ENCODE results near the gene EPHA10. TPM values are rescaled to one million over a fixed set of nuclear protein-coding genes. Genes with fewer than 3 reads are reported as not detected.

EPHA10 gene
- polyA plus RNA-seq, 1 experiment, result not detected

DNA sequence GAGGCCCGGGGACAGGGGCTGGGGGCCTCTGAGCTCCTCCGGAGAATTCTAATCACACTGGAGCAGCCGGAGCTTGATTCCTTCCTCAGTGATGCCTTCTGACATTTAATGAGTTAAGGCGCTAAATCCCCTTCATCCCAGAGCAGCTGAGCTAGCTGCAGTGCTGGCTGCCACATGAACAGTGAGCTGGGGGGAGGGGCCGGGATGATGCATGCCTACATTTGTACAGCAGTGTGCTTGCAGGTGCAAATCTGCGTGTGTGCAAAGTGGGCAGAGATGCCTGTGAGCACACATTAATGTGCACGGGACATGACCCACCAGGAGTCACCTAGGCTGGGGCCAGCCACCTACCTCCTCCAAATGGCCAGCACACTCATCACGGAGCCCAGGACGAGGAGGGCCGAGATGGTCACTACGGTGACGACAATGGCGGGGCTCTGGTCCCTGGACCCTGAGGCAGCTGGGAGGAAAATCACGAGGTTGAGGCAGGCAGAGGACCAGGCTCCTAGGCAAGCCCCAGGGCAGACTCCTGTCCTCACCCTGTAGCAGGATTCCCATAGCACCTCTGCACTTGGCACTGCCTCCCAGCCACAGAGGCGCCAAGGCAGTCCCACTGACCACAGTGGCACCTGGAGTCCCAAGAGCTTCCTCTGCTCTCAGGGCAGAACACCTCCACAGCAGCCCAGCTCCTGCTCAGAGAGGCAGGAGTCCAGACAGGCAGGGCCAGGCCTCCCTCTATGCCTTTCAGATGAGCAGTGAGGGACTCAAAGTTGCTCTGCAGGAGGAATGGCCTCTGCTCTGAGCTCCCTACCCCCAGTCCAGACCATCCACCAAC, 38.0 kb downstream of the EPHA10 start:
- Histone ChIP-seq H3K4me3 (ENCODE audit: low read depth, low read length) (no peak overlapping the region), H3K27ac (ENCODE audit: low read depth, low read length) (no peak overlapping the region), H3K27me3 (ENCODE audit: control insufficient read depth, insufficient read depth, low read length) (peaks cover 28% of the 10 kb centered on the region), H3K9me3 (ENCODE audit: control insufficient read depth, insufficient read depth, low read length) (no peaks in the 10 kb centered on the region)
- ChIA-PET CTCF (interaction anchor here (0.5 kb wide), 1 partner anchor 69 kb away, joined by 3 read pairs; no protein-coding TSS in a partner anchor), POLR2A (no interaction called here)
- no peak for DNase-seq (ENCODE audit: low read depth, low spot score)
- TF ChIP-seq, protein P1, sequence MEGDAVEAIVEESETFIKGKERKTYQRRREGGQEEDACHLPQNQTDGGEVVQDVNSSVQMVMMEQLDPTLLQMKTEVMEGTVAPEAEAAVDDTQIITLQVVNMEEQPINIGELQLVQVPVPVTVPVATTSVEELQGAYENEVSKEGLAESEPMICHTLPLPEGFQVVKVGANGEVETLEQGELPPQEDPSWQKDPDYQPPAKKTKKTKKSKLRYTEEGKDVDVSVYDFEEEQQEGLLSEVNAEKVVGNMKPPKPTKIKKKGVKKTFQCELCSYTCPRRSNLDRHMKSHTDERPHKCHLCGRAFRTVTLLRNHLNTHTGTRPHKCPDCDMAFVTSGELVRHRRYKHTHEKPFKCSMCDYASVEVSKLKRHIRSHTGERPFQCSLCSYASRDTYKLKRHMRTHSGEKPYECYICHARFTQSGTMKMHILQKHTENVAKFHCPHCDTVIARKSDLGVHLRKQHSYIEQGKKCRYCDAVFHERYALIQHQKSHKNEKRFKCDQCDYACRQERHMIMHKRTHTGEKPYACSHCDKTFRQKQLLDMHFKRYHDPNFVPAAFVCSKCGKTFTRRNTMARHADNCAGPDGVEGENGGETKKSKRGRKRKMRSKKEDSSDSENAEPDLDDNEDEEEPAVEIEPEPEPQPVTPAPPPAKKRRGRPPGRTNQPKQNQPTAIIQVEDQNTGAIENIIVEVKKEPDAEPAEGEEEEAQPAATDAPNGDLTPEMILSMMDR (IDR thresholded peaks at IDR 0.05; ENCODE audit: low read depth, low read length), result no peak

DNA sequence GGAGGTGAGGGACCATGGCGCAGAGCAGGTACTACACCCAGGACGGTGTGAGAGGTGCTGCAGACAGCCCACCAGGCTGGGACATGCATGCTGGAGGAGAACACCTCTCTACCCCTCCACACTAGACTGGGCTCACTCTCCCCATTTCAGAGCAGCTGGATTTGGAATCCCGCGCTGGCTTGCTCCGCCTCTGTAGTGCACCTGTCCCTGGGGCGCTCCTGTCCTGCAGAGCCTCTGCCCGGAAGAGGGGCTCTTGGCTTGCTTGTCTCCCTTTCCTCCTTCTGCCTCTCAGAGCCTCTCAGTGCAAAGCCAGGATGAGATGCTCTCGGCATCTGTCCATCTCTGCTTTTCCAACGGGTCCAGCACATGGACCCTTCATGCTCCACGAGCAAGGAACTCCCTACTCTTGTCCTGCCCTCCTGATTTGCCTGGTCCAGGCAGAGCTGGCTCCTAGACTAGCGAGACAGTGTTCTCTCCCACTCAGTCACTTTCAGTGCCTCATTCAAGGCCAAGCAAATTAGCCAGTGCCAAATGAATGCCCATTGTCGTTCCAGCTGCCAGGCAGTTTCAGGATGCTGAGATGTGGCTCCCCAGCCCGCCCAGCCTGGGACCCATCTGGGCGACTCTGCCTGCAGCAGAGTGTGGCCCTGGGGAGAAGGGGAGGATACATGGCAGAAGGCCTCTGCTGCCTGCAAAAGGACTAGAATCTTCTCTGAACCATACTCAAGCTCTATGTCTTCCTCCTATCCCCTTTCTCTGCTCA, 38.9 kb downstream of the EPHA10 start:
- no peak overlapping the region for H3K4me3 ChIP-seq (ENCODE audit: low read depth, low read length)

DNA sequence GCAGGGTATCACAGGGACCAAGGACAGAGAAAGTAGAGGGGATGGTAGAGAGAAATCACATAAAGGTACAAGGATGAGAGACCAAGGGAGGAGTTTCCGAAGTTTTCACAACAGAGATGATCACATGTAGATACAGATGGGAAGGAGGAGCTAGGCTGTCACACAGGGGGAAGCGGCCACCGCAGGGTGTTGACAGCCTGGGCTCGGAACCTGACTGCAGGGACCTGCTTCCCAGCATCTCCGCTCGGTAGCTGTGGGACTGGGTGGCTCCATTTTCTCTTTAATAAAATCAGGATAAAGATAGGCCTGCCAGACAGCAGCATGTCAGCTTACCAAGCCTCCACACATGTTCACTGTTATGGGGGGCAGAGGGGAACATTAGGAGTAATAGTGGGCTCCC, 40.3 kb downstream of the EPHA10 start:
- peaks cover 34% of the 10 kb centered on the region for H3K27me3 ChIP-seq (ENCODE audit: control insufficient read depth, insufficient read depth, low read length)
- ChIA-PET POLR2A (no interaction called here), CTCF (no interaction called here)
- H3K9me3 ChIP-seq (ENCODE audit: control insufficient read depth, insufficient read depth, low read length), result no peaks in the 10 kb centered on the region
- TF ChIP-seq, protein P1 (IDR thresholded peaks at IDR 0.05; ENCODE audit: low read depth, low read length), result no peak
- no peak overlapping the region for H3K4me3 ChIP-seq (ENCODE audit: low read depth, low read length)
- no peak for DNase-seq (ENCODE audit: low read depth, low spot score)
- no peak overlapping the region for H3K27ac ChIP-seq (ENCODE audit: low read depth, low read length)

More for the DNA sequence above, 38.9 kb downstream of the EPHA10 start:
- Histone ChIP-seq H3K27me3 (ENCODE audit: control insufficient read depth, insufficient read depth, low read length) (peaks cover 33% of the 10 kb centered on the region), H3K27ac (ENCODE audit: low read depth, low read length) (no peak overlapping the region), H3K9me3 (ENCODE audit: control insufficient read depth, insufficient read depth, low read length) (no peaks in the 10 kb centered on the region)
- DNase-seq (ENCODE audit: low read depth, low spot score), result no peak
- ChIA-PET POLR2A (no interaction called here), CTCF (no interaction called here)
- TF ChIP-seq, protein P1 (IDR thresholded peaks at IDR 0.05; ENCODE audit: low read depth, low read length), result no peak

DNA sequence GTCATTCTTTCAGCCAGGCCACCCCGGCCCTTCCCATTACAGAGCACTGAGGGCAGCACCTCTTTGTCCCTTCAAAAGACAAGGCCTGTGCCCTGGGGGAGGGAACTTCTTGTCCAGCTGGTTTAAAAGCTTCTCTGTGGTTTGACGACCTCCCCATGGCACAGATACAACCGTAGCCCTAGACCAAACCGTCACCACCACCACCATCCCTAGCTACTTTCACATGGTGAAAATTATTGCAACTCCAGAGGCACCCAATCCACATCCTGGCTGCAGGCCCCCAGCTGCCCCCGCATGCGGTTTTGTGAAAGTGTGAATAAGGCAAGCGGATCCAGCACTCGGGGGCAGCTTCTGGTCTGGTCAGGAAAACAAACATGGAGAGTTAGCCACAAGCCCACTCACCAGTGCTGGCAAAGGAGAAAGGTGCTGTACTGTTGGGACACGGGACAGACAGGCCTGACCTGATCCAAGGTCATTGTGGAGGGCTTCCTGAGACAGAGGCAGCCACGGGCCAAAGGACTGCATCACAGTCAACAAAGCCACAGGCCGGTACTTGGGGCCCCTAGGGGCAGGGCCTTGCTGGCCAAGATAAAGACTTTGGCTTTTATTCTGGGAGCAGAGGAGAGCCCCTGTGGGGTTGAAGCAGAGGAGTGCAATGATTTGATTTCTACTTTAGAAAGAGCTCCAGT, 41.4 kb downstream of the EPHA10 start:
- H3K27me3 ChIP-seq (ENCODE audit: control insufficient read depth, insufficient read depth, low read length), result peaks cover 34% of the 10 kb centered on the region
- ChIA-PET POLR2A (no interaction called here), CTCF (interaction anchor here (0.6 kb wide), 1 partner anchor 28 kb away, joined by 3 read pairs; no protein-coding TSS in a partner anchor)
- TF ChIP-seq, protein P1 (IDR thresholded peaks at IDR 0.05; ENCODE audit: low read depth, low read length), result no peak
- H3K4me3 ChIP-seq (ENCODE audit: low read depth, low read length), result no peak overlapping the region
- no peaks in the 10 kb centered on the region for H3K9me3 ChIP-seq (ENCODE audit: control insufficient read depth, insufficient read depth, low read length)
- no peak for DNase-seq (ENCODE audit: low read depth, low spot score)
- H3K27ac ChIP-seq (ENCODE audit: low read depth, low read length), result no peak overlapping the region
